ENCODE measurements around the gene FMO1. TPM values are rescaled to one million over a fixed set of nuclear protein-coding genes. Genes with fewer than 3 reads are reported as not detected.

Gene FMO1, protein sequence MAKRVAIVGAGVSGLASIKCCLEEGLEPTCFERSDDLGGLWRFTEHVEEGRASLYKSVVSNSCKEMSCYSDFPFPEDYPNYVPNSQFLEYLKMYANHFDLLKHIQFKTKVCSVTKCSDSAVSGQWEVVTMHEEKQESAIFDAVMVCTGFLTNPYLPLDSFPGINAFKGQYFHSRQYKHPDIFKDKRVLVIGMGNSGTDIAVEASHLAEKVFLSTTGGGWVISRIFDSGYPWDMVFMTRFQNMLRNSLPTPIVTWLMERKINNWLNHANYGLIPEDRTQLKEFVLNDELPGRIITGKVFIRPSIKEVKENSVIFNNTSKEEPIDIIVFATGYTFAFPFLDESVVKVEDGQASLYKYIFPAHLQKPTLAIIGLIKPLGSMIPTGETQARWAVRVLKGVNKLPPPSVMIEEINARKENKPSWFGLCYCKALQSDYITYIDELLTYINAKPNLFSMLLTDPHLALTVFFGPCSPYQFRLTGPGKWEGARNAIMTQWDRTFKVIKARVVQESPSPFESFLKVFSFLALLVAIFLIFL
- total RNA-seq (2021) = not detected in 2 replicates
- Bru-seq, nascent RNA = percentile 2 among the genes with signal in this experiment
- BruChase-seq, experiment 1, labeled RNA remaining after a 2-hour chase = not detected
- BruChase-seq, experiment 2, labeled RNA remaining after a 6-hour chase = not detected
- long read RNA-seq = 0 reads

DNA sequence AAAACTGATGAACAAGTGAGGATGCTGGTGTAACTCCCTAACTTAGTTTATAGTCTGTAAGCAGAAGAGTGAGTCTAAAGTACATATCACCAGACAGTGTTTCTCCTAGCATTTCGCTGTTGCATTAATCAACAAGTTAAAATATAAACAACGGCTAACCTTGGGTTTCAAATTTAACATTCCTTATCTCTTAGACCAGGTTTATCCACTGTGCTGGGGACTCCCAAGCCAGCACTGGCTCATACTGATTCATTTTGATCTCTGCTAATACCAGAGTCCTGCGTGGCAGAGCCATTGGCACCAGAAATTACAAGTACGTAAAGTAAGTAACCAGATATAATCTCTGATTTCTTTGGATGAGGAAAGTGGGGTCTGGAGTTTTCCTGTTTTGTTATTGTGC is at the start of gene FMO1:
Gene FMO1, plus strand, starts transcription at position 193 of the 400 bp plus-strand sequence. CDS start 9,594 bp downstream, outside the sequence.
- Histone ChIP-seq H3K27me3 (replicated peaks; ENCODE audit: insufficient read depth, low read depth, low read length, poor library complexity) (no peaks in the 10 kb centered on the region), H3K27ac (ENCODE audit: low read depth, low read length, poor library complexity, severe bottlenecking) (no peak within 1 kb of the TSS), H3K4me3 (ENCODE audit: low read depth, low read length, poor library complexity, severe bottlenecking) (no peak within 1 kb of the TSS), H3K36me3 (ENCODE audit: insufficient read depth, low read length, poor library complexity, severe bottlenecking) (no peaks in the 10 kb centered on the region), H3K9me3 (ENCODE audit: low read depth, low read length, poor library complexity, severe bottlenecking) (no peaks in the 10 kb centered on the region), H3K4me1 (ENCODE audit: insufficient read depth, low read length, poor library complexity, severe bottlenecking) (peaks cover 4% of the 10 kb centered on the region)
- CTCF ChIA-PET = no interaction called here
- POLR2A ChIA-PET (ENCODE audit: low non-redundant PET) = no interaction called here
- BruUV-seq (replicated peaks) = no TSS peak
- TF ChIP-seq CTCF (conservative IDR thresholded peaks at IDR 0.05; ENCODE audit: low read depth, low read length) = no peak
- TF ChIP-seq EZH2 (IDR thresholded peaks at IDR 0.05; ENCODE audit: borderline replicate concordance, low read depth, low read length, poor library complexity, severe bottlenecking) = no peak
- intact Hi-C loops (cut with micrococcal nuclease; ENCODE audit: unreplicated experiment) = loop anchor here (5.0 kb wide), 2 partner anchors 64 to 159 kb away; partner anchors contain the start of gene FMO4
- no peak for DNase-seq (ENCODE audit: low spot score)

GRCh38 chr1:171204296-171204695 is 44.0 kb upstream of the FMO1 start:
- Histone ChIP-seq H3K27ac (ENCODE audit: low read depth, low read length, poor library complexity, severe bottlenecking) (no peak overlapping the region), H3K36me3 (ENCODE audit: insufficient read depth, low read length, poor library complexity, severe bottlenecking) (no peaks in the 10 kb centered on the region), H3K4me3 (ENCODE audit: low read depth, low read length, poor library complexity, severe bottlenecking) (no peak overlapping the region), H3K4me1 (ENCODE audit: insufficient read depth, low read length, poor library complexity, severe bottlenecking) (no peaks in the 10 kb centered on the region), H3K9me3 (ENCODE audit: low read depth, low read length, poor library complexity, severe bottlenecking) (no peaks in the 10 kb centered on the region), H3K27me3 (replicated peaks; ENCODE audit: insufficient read depth, low read depth, low read length, poor library complexity) (no peaks in the 10 kb centered on the region)
- ChIA-PET CTCF (no interaction called here), POLR2A (ENCODE audit: low non-redundant PET) (no interaction called here)
- no peak for TF ChIP-seq CTCF (conservative IDR thresholded peaks at IDR 0.05; ENCODE audit: low read depth, low read length)
- TF ChIP-seq EZH2 (IDR thresholded peaks at IDR 0.05; ENCODE audit: borderline replicate concordance, low read depth, low read length, poor library complexity, severe bottlenecking) = no peak
- intact Hi-C loops (cut with micrococcal nuclease; ENCODE audit: unreplicated experiment) = no loop called here
- no peak for DNase-seq (ENCODE audit: low spot score)
- BruUV-seq (replicated peaks) = no TSS peak

- ChIA-PET POLR2A (ENCODE audit: low non-redundant PET) (no interaction called here), CTCF (no interaction called here)
- TF ChIP-seq EZH2 (IDR thresholded peaks at IDR 0.05; ENCODE audit: borderline replicate concordance, low read depth, low read length, poor library complexity, severe bottlenecking) = no peak
- TF ChIP-seq CTCF (conservative IDR thresholded peaks at IDR 0.05; ENCODE audit: low read depth, low read length) = no peak
- no peaks in the 10 kb centered on the region for H3K4me1 ChIP-seq (ENCODE audit: insufficient read depth, low read length, poor library complexity, severe bottlenecking)
- H3K36me3 ChIP-seq (ENCODE audit: insufficient read depth, low read length, poor library complexity, severe bottlenecking) = no peaks in the 10 kb centered on the region
- BruUV-seq (replicated peaks) = no TSS peak
- H3K9me3 ChIP-seq (ENCODE audit: low read depth, low read length, poor library complexity, severe bottlenecking) = no peaks in the 10 kb centered on the region
- no peak overlapping the region for H3K4me3 ChIP-seq (ENCODE audit: low read depth, low read length, poor library complexity, severe bottlenecking)
- H3K27me3 ChIP-seq (replicated peaks; ENCODE audit: insufficient read depth, low read depth, low read length, poor library complexity) = no peaks in the 10 kb centered on the region
- DNase-seq (ENCODE audit: low spot score) = no peak
- intact Hi-C loops (cut with micrococcal nuclease; ENCODE audit: unreplicated experiment) = no loop called here
- no peak overlapping the region for H3K27ac ChIP-seq (ENCODE audit: low read depth, low read length, poor library complexity, severe bottlenecking)
These were observed 41.9 kb upstream of the FMO1 start for GRCh38 chr1:171206204-171206977.
